Esophagus squamous epithelium (tissue), 5 donors: ENCODE measurements around the gene NPIPA5. TPM values are rescaled to one million over a fixed set of nuclear protein-coding genes. Genes with fewer than 3 reads are reported as not detected.
"Not testable (repeated sequence)": the region's sequence is repeated elsewhere in the genome, so short reads cannot be mapped to it uniquely, and the experiment has no call there.

Experiments used
- DNase-seq: peaks from one replicate; lab custom pipeline; 2025; lab: John Stamatoyannopoulos, UW
- H3K27ac ChIP-seq, 4 donors: fragments of 200-600 bp; sonication (generic); one replicate each; pipeline ENCODE4 v1.5.1; 2016 to 2019; ENCODE audit warnings: mild to moderate bottlenecking in 1 of 4
- H3K27me3 ChIP-seq, 4 donors: fragments of 200-600 bp; sonication (generic); 1 replicate in 3 of 4; 2 replicates in 1 of 4; pipeline versions ENCODE4 v1.5.1 to v1.6.0; 2017 to 2021; ENCODE audit warnings: antibody characterized with exemption in 1 of 4
- H3K36me3 ChIP-seq, 3 donors: fragments of 200-600 bp; sonication (generic); one replicate each; pipeline ENCODE4 v1.5.1; 2016 to 2019
- H3K4me1 ChIP-seq, 3 donors: fragments of 200-600 bp; sonication (generic); one replicate each; pipeline ENCODE4 v1.5.1; 2017 to 2019
- H3K4me3 ChIP-seq, 4 donors: fragments of 200-600 bp; sonication (generic); 1 replicate in 3 of 4; 2 replicates in 1 of 4; pipeline ENCODE4 v1.5.1; 2016 to 2019; ENCODE audit warnings: mild to moderate bottlenecking in 2 of 4, moderate library complexity in 1 of 4
- H3K9me3 ChIP-seq, 3 donors: fragments of 200-600 bp; sonication (generic); one replicate each; pipeline ENCODE4 v1.5.1; 2016 to 2019
- WGBS, 2 donors: methylation state at CpG; one replicate each; pipeline ENCODE4 v1.1.5; 2018; 5-methylcytosine and 5-hydroxymethylcytosine counted together
- intact Hi-C: fragments of 100-400 bp; cut with DNase I; formaldehyde crosslinking; loops from one replicate; pipeline ENCODE4 v1.15.0; 2022
- total RNA-seq, 4 donors: library from RNA; depleted of rRNA; stranded (reverse); fragments of >200 nt; gene quantifications; one replicate each; pipeline ENCODE4 v1.1.0, GENCODE V29; 2016
- donor health status: DM: yes; HTN: yes; CAD: no.

The NPIPA5 gene
- total RNA-seq, 4 donors from 2014 or later = 1.8 to 19.3 (median 1.9) TPM; not detected in 1

GRCh38 chr16:15348721-15349120 lies 29.4 kb downstream of the NPIPA5 start:
- H3K27me3 ChIP-seq, DNase-seq, H3K9me3 ChIP-seq, H3K27ac ChIP-seq, intact Hi-C loops, H3K4me3 ChIP-seq, H3K4me1 ChIP-seq, H3K36me3 ChIP-seq: not testable (repeated sequence)
- no CpG with 5 or more reads among the region's 7 CpGs for WGBS, 2 donors

DNA sequence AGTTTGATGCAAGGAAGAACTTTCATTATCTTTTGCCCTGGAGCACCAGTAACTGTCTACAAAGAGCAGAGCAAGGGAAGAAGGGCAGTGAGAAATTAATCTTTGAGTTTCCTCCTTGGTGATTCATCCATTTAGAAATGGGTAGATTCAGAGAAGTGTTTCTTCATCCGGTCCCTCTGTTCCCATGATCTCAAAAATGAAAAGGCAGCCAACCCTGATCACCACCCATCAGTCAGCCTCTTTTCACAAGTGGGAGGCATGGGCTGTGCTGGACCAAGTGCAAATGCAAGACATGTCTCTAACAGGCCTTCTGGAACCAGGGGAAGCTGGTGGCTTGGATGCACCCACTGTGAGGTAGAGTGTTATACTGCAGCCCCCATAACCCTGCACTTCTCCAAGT lies 35.8 kb downstream of the NPIPA5 start:
- H3K4me1 ChIP-seq, H3K27ac ChIP-seq, H3K9me3 ChIP-seq, H3K36me3 ChIP-seq, DNase-seq, intact Hi-C loops, H3K4me3 ChIP-seq, H3K27me3 ChIP-seq: not testable (repeated sequence)
- no CpG with 5 or more reads among the region's 1 CpG for WGBS, 2 donors

DNA sequence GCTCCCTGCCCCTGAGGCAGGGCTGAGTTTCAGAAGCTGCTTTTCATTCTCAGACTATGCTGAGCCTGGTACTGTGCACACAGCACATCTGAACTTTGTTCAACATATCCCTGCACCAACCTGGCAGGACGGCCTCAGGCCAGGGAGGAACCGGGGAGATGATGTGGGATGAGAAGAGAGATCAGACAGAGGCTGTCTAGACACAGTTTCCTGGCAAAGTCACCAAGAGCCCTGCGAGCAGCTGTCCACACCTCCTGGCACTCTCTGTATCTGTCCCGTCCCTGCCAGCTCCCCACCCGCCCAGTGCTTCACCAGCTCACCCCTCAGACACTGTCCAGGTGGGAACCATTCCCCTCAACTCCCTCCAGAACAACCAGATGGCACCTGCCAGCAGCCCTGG lies 39.1 kb downstream of the NPIPA5 start:
- H3K27me3 ChIP-seq, DNase-seq, H3K36me3 ChIP-seq, H3K4me1 ChIP-seq, intact Hi-C loops, H3K27ac ChIP-seq, H3K4me3 ChIP-seq, H3K9me3 ChIP-seq: not testable (repeated sequence)
- WGBS, 2 donors = no CpG with 5 or more reads among the region's 5 CpGs

GRCh38 chr16:15337974-15338605 lies 40.0 kb downstream of the NPIPA5 start:
- DNase-seq, H3K9me3 ChIP-seq, H3K27ac ChIP-seq, H3K36me3 ChIP-seq, H3K27me3 ChIP-seq, intact Hi-C loops, H3K4me1 ChIP-seq, H3K4me3 ChIP-seq: not testable (repeated sequence)
- WGBS, 2 donors = 36 to 42% methylated on average over 1 of the region's 7 CpGs

- H3K4me1 ChIP-seq, intact Hi-C loops, H3K36me3 ChIP-seq, H3K27ac ChIP-seq, DNase-seq, H3K27me3 ChIP-seq, H3K4me3 ChIP-seq, H3K9me3 ChIP-seq: not testable (repeated sequence)
- no CpG with 5 or more reads among the region's 2 CpGs for WGBS, 2 donors
Measured at GRCh38 chr16:15335609-15336008, 42.5 kb downstream of the NPIPA5 start.

- intact Hi-C loops, H3K27me3 ChIP-seq, H3K27ac ChIP-seq, H3K36me3 ChIP-seq, H3K4me1 ChIP-seq, DNase-seq, H3K9me3 ChIP-seq, H3K4me3 ChIP-seq: not testable (repeated sequence)
- WGBS, 2 donors = 67% methylated on average over 1 of the region's 5 CpGs; no CpG with 5 or more reads in 1 of the 2 donors
Measured at GRCh38 chr16:15333969-15334368, 44.1 kb downstream of the NPIPA5 start.

GRCh38 chr16:15330978-15331377 lies 47.1 kb downstream of the NPIPA5 start:
- intact Hi-C loops = not testable (repeated sequence)
- WGBS, 2 donors = no CpG with 5 or more reads among the region's 2 CpGs

GRCh38 chr16:15324954-15325353 lies 53.1 kb downstream of the NPIPA5 start:
- H3K27me3 ChIP-seq, H3K36me3 ChIP-seq, H3K9me3 ChIP-seq, DNase-seq, intact Hi-C loops, H3K27ac ChIP-seq, H3K4me1 ChIP-seq, H3K4me3 ChIP-seq: not testable (repeated sequence)
- 90% methylated on average over 2 of the region's 4 CpGs for WGBS, 2 donors

More at GRCh38 chr16:15330978-15331377, 47.1 kb downstream of the NPIPA5 start:
- not testable (repeated sequence) for DNase-seq, H3K27me3 ChIP-seq, H3K4me3 ChIP-seq, H3K27ac ChIP-seq, H3K36me3 ChIP-seq, H3K4me1 ChIP-seq, H3K9me3 ChIP-seq

GRCh38 chr16:15323373-15323772 lies 54.7 kb downstream of the NPIPA5 start:
- H3K4me1 ChIP-seq, H3K9me3 ChIP-seq, intact Hi-C loops, H3K4me3 ChIP-seq, H3K27ac ChIP-seq, H3K27me3 ChIP-seq, DNase-seq, H3K36me3 ChIP-seq: not testable (repeated sequence)
- no CpG with 5 or more reads among the region's 6 CpGs for WGBS, 2 donors

- DNase-seq, intact Hi-C loops, H3K4me1 ChIP-seq, H3K9me3 ChIP-seq, H3K27me3 ChIP-seq, H3K36me3 ChIP-seq, H3K27ac ChIP-seq, H3K4me3 ChIP-seq: not testable (repeated sequence)
- 52 to 65% methylated on average over 2 of the region's 2 CpGs for WGBS, 2 donors
Measured at GRCh38 chr16:15321221-15321620, 56.9 kb downstream of the NPIPA5 start.

GRCh38 chr16:15314562-15314961 lies 63.5 kb downstream of the NPIPA5 start:
- H3K9me3 ChIP-seq, H3K4me1 ChIP-seq, H3K27me3 ChIP-seq, H3K36me3 ChIP-seq, H3K27ac ChIP-seq, intact Hi-C loops, H3K4me3 ChIP-seq, DNase-seq: not testable (repeated sequence)
- 50% methylated on average over 1 of the region's 1 CpG for WGBS, 2 donors
